ENCODE data around the gene TFAP2A. TPM values are rescaled to one million over a fixed set of nuclear protein-coding genes. Genes with fewer than 3 reads are reported as not detected.

Gene TFAP2A
- total and polyA plus RNA-seq, 2 experiments from 2014 or later: 2.5 to 7.2 TPM

DNA sequence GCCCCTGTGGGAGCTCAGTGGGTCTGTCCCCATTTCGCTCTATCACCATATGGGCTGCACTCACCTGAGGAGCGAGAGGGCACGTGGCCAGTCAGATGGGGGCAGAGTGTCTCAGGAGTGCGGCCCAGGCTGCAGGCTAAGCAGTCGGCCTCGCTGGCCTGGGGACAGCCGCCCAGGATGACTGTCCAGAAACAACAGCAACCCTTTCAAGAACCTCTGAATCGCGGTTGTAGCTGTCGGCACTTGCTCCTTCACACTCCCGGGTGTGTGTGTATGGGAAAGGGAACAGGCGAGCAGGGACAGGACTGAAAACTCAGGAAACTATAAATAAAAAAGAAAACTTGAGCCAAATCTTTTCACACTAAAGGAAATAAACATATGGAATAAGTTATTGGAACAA is 63.1 kb downstream of the TFAP2A start:
- H3K4me1 ChIP-seq (ENCODE audit: insufficient read depth): no peaks in the 10 kb centered on the region
- H3K4me2 ChIP-seq (ENCODE audit: unreplicated experiment): no peak overlapping the region
- TF ChIP-seq EZH2 (IDR thresholded peaks at IDR 0.05; ENCODE audit: insufficient read depth, poor library complexity, severe bottlenecking) (no peak), EZH2phosphoT487 (IDR thresholded peaks at IDR 0.05; ENCODE audit: insufficient read depth, low read depth) (no peak)
- DNase-seq: peak; percentile 14
- no peaks in the 10 kb centered on the region for H3K9me3 ChIP-seq (ENCODE audit: low read depth)
- in situ Hi-C loops (cut with MboI): no loop called here
- H3K9me2 ChIP-seq (ENCODE audit: insufficient read depth): no peaks in the 10 kb centered on the region
- 10 to 19% methylated on average over 12 of the region's 12 CpGs for WGBS, 2 experiments (ENCODE audit: low coverage in 1 of 2, low lambda C conversion rate in 2 of 2, missing lambda C conversion rate in 2 of 2)
- no peak overlapping the region for H3K9ac ChIP-seq
- no peaks in the 10 kb centered on the region for H3K36me3 ChIP-seq (ENCODE audit: low read depth)
- H2AFZ ChIP-seq: peak overlapping the region; percentile 48; the same call in 1 of the 2 replicates
- no peaks in the 10 kb centered on the region for H3K27me3 ChIP-seq (replicated peaks; ENCODE audit: insufficient read depth)
- no peaks in the 10 kb centered on the region for H3F3A ChIP-seq (ENCODE audit: insufficient read depth)
- no peaks in the 10 kb centered on the region for H4K20me1 ChIP-seq (ENCODE audit: insufficient read depth)
- H3K4me3 ChIP-seq: no peak overlapping the region
- no peaks in the 10 kb centered on the region for H3K79me2 ChIP-seq (ENCODE audit: insufficient read depth)
- H3K27ac ChIP-seq: no peak overlapping the region

- no peak overlapping the region for H3K9ac ChIP-seq
- H3K9me2 ChIP-seq (ENCODE audit: insufficient read depth): no peaks in the 10 kb centered on the region
- no peaks in the 10 kb centered on the region for H3K4me1 ChIP-seq (ENCODE audit: insufficient read depth)
- no peak overlapping the region for H3K27ac ChIP-seq
- no peaks in the 10 kb centered on the region for H3K9me3 ChIP-seq (ENCODE audit: low read depth)
- no peak overlapping the region for H2AFZ ChIP-seq
- no peak overlapping the region for H3K4me2 ChIP-seq (ENCODE audit: unreplicated experiment)
- no peaks in the 10 kb centered on the region for H3F3A ChIP-seq (ENCODE audit: insufficient read depth)
- no peaks in the 10 kb centered on the region for H4K20me1 ChIP-seq (ENCODE audit: insufficient read depth)
- no peaks in the 10 kb centered on the region for H3K79me2 ChIP-seq (ENCODE audit: insufficient read depth)
- no peak for DNase-seq
- 32 to 45% methylated on average over 2 of the region's 2 CpGs for WGBS, 2 experiments (ENCODE audit: low coverage in 1 of 2, low lambda C conversion rate in 2 of 2, missing lambda C conversion rate in 2 of 2)
- TF ChIP-seq EZH2 (IDR thresholded peaks at IDR 0.05; ENCODE audit: insufficient read depth, poor library complexity, severe bottlenecking) (no peak), EZH2phosphoT487 (IDR thresholded peaks at IDR 0.05; ENCODE audit: insufficient read depth, low read depth) (no peak)
- H3K4me3 ChIP-seq: no peak overlapping the region
- H3K36me3 ChIP-seq (ENCODE audit: low read depth): no peaks in the 10 kb centered on the region
- no peaks in the 10 kb centered on the region for H3K27me3 ChIP-seq (replicated peaks; ENCODE audit: insufficient read depth)
- in situ Hi-C loops (cut with MboI): no loop called here
Measured at GRCh38 chr6:10350720-10351119, 64.2 kb downstream of the TFAP2A start.

DNA sequence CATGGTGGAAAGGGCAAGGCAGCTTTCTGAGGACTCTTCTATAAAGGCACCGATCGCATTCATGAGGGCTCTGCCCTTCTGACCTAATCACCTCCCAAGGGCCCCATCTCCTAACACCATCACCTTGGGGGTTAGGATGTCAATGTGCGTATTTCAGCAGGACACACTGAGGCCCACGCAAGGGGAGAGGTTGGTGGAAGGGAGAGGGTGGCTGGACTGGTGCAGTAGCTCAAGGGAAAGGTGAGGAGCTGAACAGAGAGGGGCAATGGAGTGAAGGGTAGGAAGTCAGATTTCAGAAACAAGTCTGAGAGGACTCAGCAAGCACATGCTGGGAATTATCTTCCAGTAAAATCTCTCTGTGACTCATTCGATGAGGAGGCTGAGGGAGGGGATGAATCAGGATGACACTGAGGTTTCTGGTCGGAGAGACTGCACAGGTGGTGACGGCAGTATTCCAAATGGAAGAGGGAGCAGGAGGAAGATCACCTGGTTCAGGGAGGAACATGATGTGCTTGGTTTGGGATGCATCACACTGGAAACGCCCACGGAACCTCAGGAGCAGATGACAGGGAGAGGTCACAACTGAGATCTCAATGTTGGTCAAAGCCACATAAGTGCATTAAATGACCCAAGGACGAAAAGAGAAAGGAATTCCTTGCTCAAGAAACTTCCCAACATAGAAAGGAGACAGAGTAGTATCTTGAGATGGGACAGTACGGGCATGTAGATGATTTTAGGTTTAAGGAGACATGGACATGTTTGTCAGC is 67.1 kb downstream of the TFAP2A start:
- Histone ChIP-seq H4K20me1 (ENCODE audit: insufficient read depth) (no peaks in the 10 kb centered on the region), H3K9ac (no peak overlapping the region), H3K27ac (no peak overlapping the region), H3K4me1 (ENCODE audit: insufficient read depth) (no peaks in the 10 kb centered on the region), H3K9me2 (ENCODE audit: insufficient read depth) (no peaks in the 10 kb centered on the region), H3K9me3 (ENCODE audit: low read depth) (no peaks in the 10 kb centered on the region), H3K4me3 (no peak overlapping the region), H3F3A (ENCODE audit: insufficient read depth) (no peaks in the 10 kb centered on the region), H3K4me2 (ENCODE audit: unreplicated experiment) (no peak overlapping the region), H2AFZ (no peak overlapping the region), H3K36me3 (ENCODE audit: low read depth) (no peaks in the 10 kb centered on the region), H3K27me3 (replicated peaks; ENCODE audit: insufficient read depth) (no peaks in the 10 kb centered on the region), H3K79me2 (ENCODE audit: insufficient read depth) (no peaks in the 10 kb centered on the region)
- in situ Hi-C loops (cut with MboI): no loop called here
- WGBS, 2 experiments (ENCODE audit: low coverage in 1 of 2, low lambda C conversion rate in 2 of 2, missing lambda C conversion rate in 2 of 2): 52 to 55% methylated on average over 10 to 11 of the region's 11 CpGs
- DNase-seq: peak; percentile 64
- TF ChIP-seq EZH2 (IDR thresholded peaks at IDR 0.05; ENCODE audit: insufficient read depth, poor library complexity, severe bottlenecking) (no peak), EZH2phosphoT487 (IDR thresholded peaks at IDR 0.05; ENCODE audit: insufficient read depth, low read depth) (no peak)

Small RNA genes within 50 kb of the gene (microRNA-seq; reads per million reads assigned to microRNA genes)
- gene MIR5689 (ENCODE audit: borderline number of aligned reads): not detected

Small RNA genes within 50 kb of the gene (small RNA-seq; reads per million reads assigned to genes)
- not detected for gene MIR5689 (ENCODE audit: low read depth, low replicate concordance)

Other genes starting within 250 kb of the TFAP2A start
- gene GCNT2, start 106.3 kb upstream of the TFAP2A start, total RNA-seq (2014; rRNA removed; shearing (Covaris generic)): not detected in 2 replicates
- gene GCNT2, start 106.3 kb upstream of the TFAP2A start, polyA plus RNA-seq (2016; fragmentation: Nextera tagmentation; extraction: Ambion mirVana): 0.06 TPM in 1 of 2 replicates, not detected in the other

Data from GM23248 (cell line).